AG04450 (cell line): ENCODE measurements around the gene ALS2CL. TPM values are rescaled to one million over a fixed set of nuclear protein-coding genes. Genes with fewer than 3 reads are reported as not detected.

ENCODE experiments used
- CTCF ChIA-PET: fragments of 300-600, 350-600 bp; formaldehyde crosslinking; extraction: SDS; loops from one replicate; lab custom pipeline; 2022; ENCODE audit warnings: antibody characterized with exemption, inconsistent platforms; lab: Charles Lee
- POLR2A ChIA-PET: fragments of 350-600 bp; formaldehyde crosslinking; extraction: SDS; loops from one replicate; lab custom pipeline; 2021; ENCODE audit warnings: antibody characterized with exemption, inconsistent platforms; lab: Yijun Ruan, JAX
- DNase-seq: peaks from one replicate; pipeline ENCODE4 v3.0.0-alpha.2; 2011; ENCODE audit warnings: low read depth, low spot score
- H3K27ac ChIP-seq: one replicate; pipeline ENCODE4 v1.5.1; 2012; ENCODE audit warnings: low read depth, low read length, control low read depth
- H3K27me3 ChIP-seq: one replicate; pipeline ENCODE4 v1.6.0; 2012; ENCODE audit warnings: low read length; ENCODE audit not compliant: control insufficient read depth, insufficient read depth
- H3K4me3 ChIP-seq: 2 replicates; pipeline ENCODE4 v1.5.1; 2011; ENCODE audit warnings: mild to moderate bottlenecking, low read depth, low read length, control low read depth
- H3K9me3 ChIP-seq: 2 replicates; pipeline ENCODE4 v1.5.1; 2012; ENCODE audit warnings: low read length; ENCODE audit not compliant: control insufficient read depth, insufficient read depth
- CTCF ChIP-seq: IDR thresholded peaks from 2 replicates; pipeline ENCODE4 v1.5.1; 2011; ENCODE audit warnings: low read depth, low read length, control low read depth, inconsistent platforms
- polyA plus RNA-seq: library from polyadenylated mRNA; depleted of rRNA; stranded (reverse); fragments of >200 nt; gene quantifications from 2 replicates; pipeline ENCODE4 v1.2.3, GENCODE V29; 2011

Gene ALS2CL
- polyA plus RNA-seq, 1 experiment: 0.89 TPM

- no peak for TF ChIP-seq CTCF
- DNase-seq: no peak
- ChIA-PET CTCF (interaction anchor here (0.7 to 1.9 kb wide), 5 partner anchors 192 to 621 kb away, joined by 3 to 13 read pairs (median 5); no protein-coding TSS in a partner anchor), POLR2A (no interaction called here)
- Histone ChIP-seq H3K4me3 (no peak overlapping the region), H3K9me3 (no peaks in the 10 kb centered on the region), H3K27ac (no peak overlapping the region), H3K27me3 (peaks cover 36% of the 10 kb centered on the region)
These were observed 9.6 kb upstream of the ALS2CL start for GRCh38 chr3:46703013-46703520.

GRCh38 chr3:46702246-46703012 is 8.9 kb upstream of the ALS2CL start:
- CTCF ChIA-PET: interaction anchor here (1.1 to 1.9 kb wide), 5 partner anchors 192 to 621 kb away, joined by 3 to 13 read pairs (median 5); no protein-coding TSS in a partner anchor

GRCh38 chr3:46701181-46701939 is 7.9 kb upstream of the ALS2CL start, which contains the start of gene TMIE:
Gene TMIE (plus strand): TSS chr3:46701392. CDS start chr3:46701488, 96 bp downstream.
- Histone ChIP-seq H3K27ac (no peak within 1 kb of the TSS), H3K27me3 (peaks cover 33% of the 10 kb centered on the region), H3K4me3 (peak within 1 kb of the TSS; percentile 31; the same call in 1 of the 2 replicates), H3K9me3 (no peaks in the 10 kb centered on the region)
- no peak for TF ChIP-seq CTCF
- POLR2A ChIA-PET: no interaction called here
- CTCF ChIA-PET: interaction anchor here (1.1 kb wide), 1 partner anchor 234 kb away, joined by 3 read pairs; no protein-coding TSS in a partner anchor
- no peak for DNase-seq

More at GRCh38 chr3:46702246-46703012, 8.9 kb upstream of the ALS2CL start:
- DNase-seq: no peak
- H3K9me3 ChIP-seq: no peaks in the 10 kb centered on the region
- H3K27ac ChIP-seq: no peak overlapping the region
- H3K27me3 ChIP-seq: peaks cover 36% of the 10 kb centered on the region
- no peak for TF ChIP-seq CTCF
- no peak overlapping the region for H3K4me3 ChIP-seq
- POLR2A ChIA-PET: no interaction called here

GRCh38 chr3:46700772-46701171 is 7.3 kb upstream of the ALS2CL start:
- no peak for DNase-seq
- peaks cover 31% of the 10 kb centered on the region for H3K27me3 ChIP-seq
- no peak for TF ChIP-seq CTCF
- ChIA-PET POLR2A (no interaction called here), CTCF (no interaction called here)
- no peak overlapping the region for H3K4me3 ChIP-seq
- H3K9me3 ChIP-seq: no peaks in the 10 kb centered on the region
- H3K27ac ChIP-seq: no peak overlapping the region
